GM18909 (cell line): ENCODE measurements around the gene S100Z.
"Not testable (repeated sequence)": the region's sequence is repeated elsewhere in the genome, so short reads cannot be mapped to it uniquely, and the experiment has no call there.

Source experiments
- ATAC-seq: cut with Tn5 transposase; IDR thresholded peaks from one replicate; pipeline ENCODE4 v1.9.1; 2021; ENCODE audit warnings: mild to moderate bottlenecking; ENCODE audit not compliant: unreplicated experiment, poor library complexity

The S100Z gene

GRCh38 chr5:76849419-76850291 lies at the start of gene S100Z:
TSS of gene S100Z (plus strand) at chr5:76850014. CDS start at chr5:76875360, 25,346 bp downstream.
- ATAC-seq, result no peak

GRCh38 chr5:76800579-76800978 lies 49.2 kb upstream of the S100Z start:
- no peak for ATAC-seq

GRCh38 chr5:76801159-76801802 lies 48.5 kb upstream of the S100Z start:
- no peak for ATAC-seq

- no peak for ATAC-seq
Measured at GRCh38 chr5:76801803-76802195, 48.0 kb upstream of the S100Z start.

GRCh38 chr5:76804266-76804665 lies 45.5 kb upstream of the S100Z start:
- no peak for ATAC-seq

- no peak for ATAC-seq
Measured at GRCh38 chr5:76805821-76806505, 43.9 kb upstream of the S100Z start.

- no peak for ATAC-seq
Measured at GRCh38 chr5:76807296-76807695, 42.5 kb upstream of the S100Z start.

GRCh38 chr5:76808141-76808691 lies 41.6 kb upstream of the S100Z start:
- no peak for ATAC-seq

- ATAC-seq, result no peak
Measured at GRCh38 chr5:76809141-76809540, 40.7 kb upstream of the S100Z start.

- no peak for ATAC-seq
Measured at GRCh38 chr5:76810236-76810635, 39.6 kb upstream of the S100Z start.

GRCh38 chr5:76811214-76811613 lies 38.6 kb upstream of the S100Z start:
- ATAC-seq, result no peak

- ATAC-seq, result not testable (repeated sequence)
Measured at GRCh38 chr5:76812209-76812608, 37.6 kb upstream of the S100Z start.

GRCh38 chr5:76813982-76814562 lies 35.7 kb upstream of the S100Z start:
- ATAC-seq, result no peak

GRCh38 chr5:76816110-76816831 lies 33.5 kb upstream of the S100Z start:
- no peak for ATAC-seq

- ATAC-seq, result no peak
Measured at GRCh38 chr5:76818844-76819831, 30.7 kb upstream of the S100Z start, which contains the start of gene F2RL1. TSS of gene F2RL1 (plus strand) at chr5:76819030. CDS start at chr5:76819183, 153 bp downstream.

GRCh38 chr5:76819851-76820525 lies 29.8 kb upstream of the S100Z start:
- ATAC-seq, result no peak

- ATAC-seq, result no peak
Measured at GRCh38 chr5:76820526-76820890, 29.3 kb upstream of the S100Z start.

- ATAC-seq, result no peak
Measured at GRCh38 chr5:76821136-76821535, 28.7 kb upstream of the S100Z start.
